Body of pancreas (tissue), 4 donors: ENCODE measurements around the gene PRDM16. TPM values are rescaled to one million over a fixed set of nuclear protein-coding genes. Genes with fewer than 3 reads are reported as not detected.

Source experiments
- ATAC-seq: fragments of 150-250 bp; one replicate; pipeline ENCODE4 v1.9.1; 2016
- DNase-seq, 4 donors: peaks; one replicate each; pipeline ENCODE4 v3.0.0-alpha.2; 2019
- H3K27ac ChIP-seq, 4 donors: fragments of 200-600 bp; sonication (generic); 1 replicate in 3 of 4; 2 replicates in 1 of 4; pipeline versions ENCODE4 v1.5.1 to v1.6.1; 2016 to 2019; ENCODE audit warnings: mild to moderate bottlenecking in 1 of 4, mixed read lengths in 1 of 4, moderate library complexity in 1 of 4
- H3K27me3 ChIP-seq, 2 donors: fragments of 200-600 bp; sonication (generic); one replicate each; pipeline ENCODE4 v1.6.0; 2016; ENCODE audit warnings: mild to moderate bottlenecking in 1 of 2
- H3K36me3 ChIP-seq, 2 donors: fragments of 200-600 bp; sonication (generic); replicated peaks in 1 of 2; 2 replicates each; pipeline ENCODE4 v1.5.1; 2016; ENCODE audit warnings: low read depth in 2 of 2; ENCODE audit not compliant: insufficient read depth in 1 of 2
- H3K4me1 ChIP-seq: fragments of 200-600 bp; sonication (generic); one replicate; pipeline ENCODE4 v1.6.0; 2016
- H3K4me3 ChIP-seq, 2 donors: fragments of 200-600 bp; sonication (generic); 1 replicate in 1 of 2; 2 replicates in 1 of 2; pipeline ENCODE4 v1.5.1; 2016 to 2019
- H3K9me3 ChIP-seq, 3 donors: fragments of 200-600 bp; sonication (generic); 1 replicate in 2 of 3; 2 replicates in 1 of 3; pipeline ENCODE4 v1.5.1; 2016
- POLR2A ChIP-seq, 3 donors: fragments of 450-650 bp; IDR thresholded peaks; one replicate each; pipeline ENCODE4 v1.6.1; 2016; ENCODE audit warnings: antibody characterized with exemption in 3 of 3, mild to moderate bottlenecking in 2 of 3
- WGBS, 2 donors: methylation state at CpG; one replicate each; pipeline ENCODE4 v1.1.5; 2017; 5-methylcytosine and 5-hydroxymethylcytosine counted together
- intact Hi-C: fragments of 100-400 bp; cut with DNase I; formaldehyde crosslinking; loops from one replicate; pipeline ENCODE4 v1.15.1; 2023
- total RNA-seq, 2 donors: library from RNA; depleted of rRNA; stranded (reverse); fragments of >200 nt; gene quantifications; one replicate each; pipeline ENCODE4 v1.1.0, GENCODE V29; 2016
- TF ChIP-seq, protein P1 (sequence below), 7 experiments: fragments of 450-650 bp in 4 of 7; fragments of 200-600 bp in 3 of 7; sonication (generic) in 3 of 7; IDR thresholded peaks; one replicate each; pipeline ENCODE4 v1.5.1; 2016 to 2019; ENCODE audit warnings: antibody characterized with exemption in 7 of 7

Gene PRDM16
- total RNA-seq, 2 donors from 2014 or later, result 15.2 to 16.6 TPM

DNA sequence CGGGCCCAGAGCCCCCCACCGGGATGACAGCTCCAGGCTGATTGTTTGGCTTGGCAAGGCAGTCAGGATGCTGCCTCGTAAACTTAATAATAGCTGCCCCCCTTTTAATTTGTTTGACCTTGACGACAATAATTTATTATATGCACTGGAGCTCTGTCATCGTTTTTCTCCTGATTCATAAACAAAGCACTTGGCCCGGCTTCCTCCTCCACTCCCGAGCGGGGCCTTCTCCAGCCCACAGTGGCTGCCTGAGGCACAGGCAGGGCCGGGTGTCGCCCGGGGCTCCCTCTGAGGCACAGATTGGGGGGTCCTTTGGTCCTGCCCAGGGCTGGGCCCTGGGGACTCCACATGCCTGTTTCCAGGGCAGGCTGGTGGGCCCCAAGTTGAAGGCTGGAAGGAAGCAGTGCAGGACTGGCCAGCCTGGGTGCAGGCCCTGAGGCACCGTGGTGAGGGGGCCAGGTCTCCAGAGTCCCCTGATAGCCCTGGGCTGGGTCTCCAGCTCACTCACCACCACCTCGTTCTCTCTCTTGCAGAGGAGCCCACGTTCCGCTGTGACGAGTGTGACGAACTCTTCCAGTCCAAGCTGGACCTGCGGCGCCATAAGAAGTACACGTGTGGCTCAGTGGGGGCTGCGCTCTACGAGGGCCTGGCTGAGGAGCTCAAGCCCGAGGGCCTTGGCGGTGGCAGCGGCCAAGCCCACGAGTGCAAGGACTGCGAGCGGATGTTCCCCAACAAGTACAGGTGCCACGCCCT is 333.4 kb downstream of the PRDM16 start:
- no peaks in the 10 kb centered on the region for H3K4me1 ChIP-seq
- no peak for DNase-seq
- TF ChIP-seq, protein P1, sequence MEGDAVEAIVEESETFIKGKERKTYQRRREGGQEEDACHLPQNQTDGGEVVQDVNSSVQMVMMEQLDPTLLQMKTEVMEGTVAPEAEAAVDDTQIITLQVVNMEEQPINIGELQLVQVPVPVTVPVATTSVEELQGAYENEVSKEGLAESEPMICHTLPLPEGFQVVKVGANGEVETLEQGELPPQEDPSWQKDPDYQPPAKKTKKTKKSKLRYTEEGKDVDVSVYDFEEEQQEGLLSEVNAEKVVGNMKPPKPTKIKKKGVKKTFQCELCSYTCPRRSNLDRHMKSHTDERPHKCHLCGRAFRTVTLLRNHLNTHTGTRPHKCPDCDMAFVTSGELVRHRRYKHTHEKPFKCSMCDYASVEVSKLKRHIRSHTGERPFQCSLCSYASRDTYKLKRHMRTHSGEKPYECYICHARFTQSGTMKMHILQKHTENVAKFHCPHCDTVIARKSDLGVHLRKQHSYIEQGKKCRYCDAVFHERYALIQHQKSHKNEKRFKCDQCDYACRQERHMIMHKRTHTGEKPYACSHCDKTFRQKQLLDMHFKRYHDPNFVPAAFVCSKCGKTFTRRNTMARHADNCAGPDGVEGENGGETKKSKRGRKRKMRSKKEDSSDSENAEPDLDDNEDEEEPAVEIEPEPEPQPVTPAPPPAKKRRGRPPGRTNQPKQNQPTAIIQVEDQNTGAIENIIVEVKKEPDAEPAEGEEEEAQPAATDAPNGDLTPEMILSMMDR (IDR thresholded peaks at IDR 0.05), result no peak
- no peak for TF ChIP-seq POLR2A (IDR thresholded peaks at IDR 0.05)
- peak overlapping the region in 2 of 4 donors; percentile 26 to 34 for H3K27ac ChIP-seq
- H3K4me3 ChIP-seq, result no peak overlapping the region
- WGBS, 2 donors, result 58 to 65% methylated on average over 11 to 29 of the region's 29 CpGs
- no peaks in the 10 kb centered on the region for H3K9me3 ChIP-seq
- intact Hi-C loops, result no loop called here
- no peaks in the 10 kb centered on the region for H3K27me3 ChIP-seq
- H3K36me3 ChIP-seq, result no peaks in the 10 kb centered on the region
- ATAC-seq, result peak; percentile 48

DNA sequence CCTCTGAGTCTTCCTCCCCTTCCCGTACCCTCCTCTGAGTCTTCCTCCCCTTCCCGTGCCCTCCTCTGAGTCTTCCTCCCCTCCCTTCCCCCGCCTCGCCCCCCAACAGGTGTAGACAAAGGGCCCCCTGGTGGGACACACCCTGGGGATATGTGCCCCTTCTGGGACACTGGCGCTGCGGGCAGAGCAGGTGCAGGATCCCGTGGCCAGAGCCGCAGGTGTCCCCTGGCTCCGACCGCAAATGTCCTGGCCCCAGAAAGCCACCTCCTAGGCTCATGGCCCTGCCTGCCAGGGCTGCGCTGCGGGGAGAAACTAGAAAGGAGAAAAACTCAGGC is 334.0 kb downstream of the PRDM16 start:
- 75% methylated on average over 8 of the region's 12 CpGs; no CpG with 5 or more reads in 1 of the 2 donors for WGBS, 2 donors
- no peak for TF ChIP-seq POLR2A (IDR thresholded peaks at IDR 0.05)
- TF ChIP-seq, protein P1 (IDR thresholded peaks at IDR 0.05), result no peak
- ATAC-seq (no peak), DNase-seq (no peak)
- H3K4me3 ChIP-seq, result no peak overlapping the region
- H3K27ac ChIP-seq, result no peak overlapping the region
- H3K4me1 ChIP-seq, result no peaks in the 10 kb centered on the region
- no peaks in the 10 kb centered on the region for H3K36me3 ChIP-seq
- no peaks in the 10 kb centered on the region for H3K9me3 ChIP-seq
- H3K27me3 ChIP-seq, result no peaks in the 10 kb centered on the region
- intact Hi-C loops, result no loop called here

GRCh38 chr1:3403388-3404231 is 334.6 kb downstream of the PRDM16 start:
- 75 to 83% methylated on average over 24 to 30 of the region's 30 CpGs for WGBS, 2 donors
- Histone ChIP-seq H3K4me3 (no peak overlapping the region), H3K36me3 (no peaks in the 10 kb centered on the region), H3K9me3 (no peaks in the 10 kb centered on the region), H3K27me3 (no peaks in the 10 kb centered on the region), H3K27ac (no peak overlapping the region), H3K4me1 (no peaks in the 10 kb centered on the region)
- DNase-seq, result no peak
- intact Hi-C loops, result no loop called here
- no peak for ATAC-seq
- TF ChIP-seq, protein P1 (IDR thresholded peaks at IDR 0.05), result no peak
- no peak for TF ChIP-seq POLR2A (IDR thresholded peaks at IDR 0.05)

DNA sequence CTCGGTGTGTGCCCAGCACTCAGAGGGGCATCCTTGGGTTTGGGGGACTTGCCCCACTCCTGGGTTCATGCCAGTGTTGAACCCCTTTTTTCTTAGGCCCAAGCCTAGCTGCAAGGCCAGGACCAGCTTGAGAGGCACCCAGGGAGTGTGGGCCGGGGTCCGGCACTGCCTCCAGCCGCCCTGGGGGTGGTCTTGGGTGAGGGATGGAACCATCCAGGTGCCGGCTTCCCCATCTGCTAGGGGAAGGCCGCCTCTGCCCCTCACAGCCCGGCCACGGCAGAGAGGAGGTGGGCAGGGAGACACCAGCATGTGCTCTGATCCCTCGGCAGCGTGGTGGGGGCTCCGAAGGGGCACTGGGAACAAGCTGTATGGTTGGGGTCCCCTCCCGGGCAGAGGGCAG is 335.3 kb downstream of the PRDM16 start:
- no peak overlapping the region for H3K27ac ChIP-seq
- no peaks in the 10 kb centered on the region for H3K36me3 ChIP-seq
- ATAC-seq (no peak), DNase-seq (no peak)
- no peaks in the 10 kb centered on the region for H3K4me1 ChIP-seq
- H3K9me3 ChIP-seq, result no peaks in the 10 kb centered on the region
- 91 to 100% methylated on average over 1 to 12 of the region's 12 CpGs for WGBS, 2 donors
- H3K4me3 ChIP-seq, result no peak overlapping the region
- no peaks in the 10 kb centered on the region for H3K27me3 ChIP-seq
- intact Hi-C loops, result no loop called here
- TF ChIP-seq, protein P1 (IDR thresholded peaks at IDR 0.05), result no peak
- no peak for TF ChIP-seq POLR2A (IDR thresholded peaks at IDR 0.05)
